Urothelium cell line (cell line): ENCODE data around the gene MRPS35.

Experiments used
- DNase-seq: peaks from one replicate; pipeline ENCODE4 v3.0.0; 2011; ENCODE audit warnings: low spot score, mixed read lengths
- FAIRE-seq: peaks from 2 replicates; lab custom pipeline; 2011; peaks lifted over from hg19 to GRCh38; lab: Jason Lieb, UNC

MRPS35 gene

DNA sequence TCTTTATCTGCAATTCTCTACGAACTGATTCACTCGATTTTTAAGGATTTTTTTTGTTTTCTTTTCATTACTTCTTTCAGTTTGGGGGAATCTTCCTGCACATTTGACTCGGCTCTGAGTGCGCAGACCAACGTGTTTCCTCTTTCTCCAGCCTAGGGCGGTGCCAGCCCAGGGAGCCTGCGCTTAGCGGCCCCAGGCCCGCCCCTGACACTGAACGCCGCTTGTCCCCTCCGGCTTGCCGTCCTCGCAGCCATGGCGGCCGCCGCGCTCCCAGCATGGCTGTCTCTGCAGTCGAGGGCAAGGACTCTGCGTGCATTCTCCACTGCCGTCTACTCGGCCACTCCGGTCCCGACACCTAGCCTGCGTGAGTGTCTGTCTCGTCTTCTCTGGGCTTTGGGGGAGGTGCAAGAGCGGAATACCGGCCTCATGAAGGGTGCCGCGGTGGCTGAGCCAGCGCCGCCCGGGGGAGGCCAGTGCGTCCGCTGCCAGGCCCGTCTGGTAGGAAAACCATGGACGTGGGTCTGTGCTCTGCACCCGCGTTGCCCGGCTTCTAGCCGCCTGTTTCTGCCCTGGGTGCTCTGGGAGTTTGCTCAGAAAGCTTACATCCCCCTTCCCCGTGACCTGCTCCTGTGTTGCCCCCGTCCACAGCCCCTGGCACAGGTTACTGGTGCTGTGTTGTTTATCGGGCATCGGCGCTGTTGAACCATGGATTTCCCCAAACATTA lies at the start of gene MRPS35:
Gene MRPS35 (plus strand): TSS at position 241 of the 725 bp plus-strand sequence. CDS start 12 bp downstream, at position 253.
- DNase-seq (peak; percentile 89), FAIRE-seq (peak; percentile 32)

DNA sequence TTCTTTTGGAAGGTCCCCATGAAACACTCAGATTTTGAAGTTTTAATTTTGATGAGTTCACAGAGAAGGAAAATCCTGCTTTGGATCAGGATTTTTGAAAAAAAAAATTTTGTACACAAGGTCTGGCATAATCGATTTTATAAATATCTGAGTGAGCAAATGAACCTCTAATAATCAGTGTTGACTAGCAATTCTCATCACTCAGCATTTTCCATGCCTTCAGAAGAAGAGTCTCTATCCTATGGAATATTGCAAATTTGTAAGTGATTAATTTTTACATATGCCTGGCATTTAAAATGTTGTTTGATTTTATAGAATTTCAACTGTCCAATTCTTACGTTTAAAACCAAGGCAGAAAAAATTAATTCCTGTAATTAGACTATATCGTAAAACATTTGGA lies 44.9 kb upstream of the MRPS35 start:
- DNase-seq (no peak), FAIRE-seq (no peak)

DNA sequence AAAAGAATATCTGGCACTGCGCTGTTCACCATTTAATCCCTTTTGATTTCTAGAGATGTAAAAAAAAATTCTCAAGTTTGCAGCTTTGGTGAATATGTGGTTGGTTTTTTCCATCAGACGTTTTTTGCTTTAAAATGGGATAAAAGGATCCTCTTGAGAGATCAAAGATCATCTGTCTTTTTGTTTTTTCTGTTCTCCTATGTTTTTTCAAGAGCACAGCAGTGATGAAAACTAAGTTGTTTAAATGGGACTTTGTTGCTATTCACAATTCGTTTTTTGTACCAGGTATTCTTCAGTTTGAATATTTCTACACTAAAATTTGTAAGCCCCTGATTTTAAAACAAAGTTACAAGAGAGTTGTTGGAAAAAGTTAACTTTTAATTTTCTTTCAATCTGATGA lies 44.1 kb upstream of the MRPS35 start:
- DNase-seq (no peak), FAIRE-seq (no peak)

DNA sequence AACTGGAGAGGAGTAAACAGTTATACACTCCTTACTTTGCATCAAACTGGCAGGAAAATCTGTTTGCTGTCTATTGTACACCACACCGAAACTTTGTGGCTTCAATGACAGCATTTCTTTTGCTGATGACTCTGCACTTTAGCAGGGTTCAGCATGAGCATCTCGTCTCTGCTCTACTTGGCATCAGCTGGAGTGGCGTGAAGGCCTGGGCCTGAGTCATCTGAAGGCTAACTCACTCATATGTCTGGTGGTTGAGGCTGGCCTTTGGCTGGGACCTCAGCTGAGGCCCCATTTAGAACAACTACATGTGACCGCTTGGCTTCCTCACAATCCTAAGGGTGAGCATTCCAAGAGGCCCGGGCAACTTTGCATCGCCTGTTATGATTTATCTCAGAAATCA lies 43.1 kb upstream of the MRPS35 start:
- DNase-seq (no peak), FAIRE-seq (no peak)

DNA sequence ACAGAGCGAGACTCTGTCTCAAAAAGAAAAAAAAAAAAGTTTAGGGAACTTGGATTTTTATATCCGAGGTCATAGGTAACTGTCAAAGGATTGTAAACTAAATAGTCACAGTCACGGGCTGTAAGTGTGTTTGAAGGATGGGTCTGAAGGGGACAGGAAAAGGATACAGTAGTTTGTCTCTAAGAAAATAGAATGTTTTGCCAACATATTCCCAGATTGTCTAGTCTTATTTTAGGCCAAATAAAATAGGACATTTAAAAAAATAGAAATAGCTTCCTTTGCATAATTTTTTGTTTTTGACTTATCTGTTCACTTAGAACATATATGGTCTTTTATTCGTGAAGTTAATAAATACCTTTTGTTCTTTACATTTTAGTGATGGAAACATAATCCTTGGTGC lies 38.6 kb upstream of the MRPS35 start:
- no peak for DNase-seq
- FAIRE-seq: no peak

DNA sequence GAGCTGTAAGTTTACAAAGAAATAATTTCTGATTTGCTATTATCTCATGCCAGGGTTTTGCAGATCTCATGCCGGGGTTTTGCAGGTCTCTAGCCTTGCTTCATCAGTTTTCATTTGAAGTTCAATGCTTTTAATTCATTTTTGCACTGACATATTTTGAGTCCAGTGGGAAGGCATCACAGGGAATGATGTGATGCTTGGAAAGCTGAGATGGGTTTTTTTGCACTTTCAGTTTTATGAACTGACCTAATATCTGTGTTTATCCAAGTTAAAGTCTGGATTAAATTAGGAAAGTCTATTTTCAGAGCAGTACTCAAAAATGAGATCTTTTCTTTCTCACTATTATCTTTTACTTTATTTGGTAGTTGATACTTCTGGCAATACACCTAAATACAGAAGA lies 38.0 kb upstream of the MRPS35 start:
- no peak for FAIRE-seq

DNA sequence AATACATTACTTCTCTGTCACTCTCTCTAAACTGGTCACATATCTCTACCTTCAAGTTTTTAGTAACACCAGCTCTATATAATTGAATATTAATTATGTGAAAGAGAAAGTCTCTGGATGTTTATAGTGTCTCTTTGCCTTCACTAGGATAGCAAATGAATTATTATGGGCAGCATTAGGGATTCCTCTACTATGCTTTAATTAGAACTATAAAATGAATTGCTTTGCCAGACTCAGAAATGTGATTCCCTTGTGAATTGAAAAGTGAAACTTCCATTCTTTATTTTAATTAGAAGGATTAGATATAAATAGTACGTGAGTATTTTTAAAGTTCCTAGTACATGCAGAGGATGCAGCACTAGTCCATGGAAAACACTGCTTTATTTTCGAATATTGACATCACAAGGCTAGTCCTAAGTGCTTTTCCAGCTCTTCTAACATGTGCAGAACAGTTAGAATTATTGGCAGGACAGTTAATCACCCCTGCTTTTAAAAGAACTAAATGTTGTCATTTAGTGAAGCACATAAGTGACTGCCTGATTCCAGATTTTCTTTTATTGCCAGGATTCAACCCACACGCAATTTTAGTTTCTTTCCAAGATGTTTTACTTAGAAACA lies 37.4 kb upstream of the MRPS35 start:
- DNase-seq (no peak), FAIRE-seq (no peak)

More for the DNA sequence above, 38.0 kb upstream of the MRPS35 start:
- DNase-seq: no peak

DNA sequence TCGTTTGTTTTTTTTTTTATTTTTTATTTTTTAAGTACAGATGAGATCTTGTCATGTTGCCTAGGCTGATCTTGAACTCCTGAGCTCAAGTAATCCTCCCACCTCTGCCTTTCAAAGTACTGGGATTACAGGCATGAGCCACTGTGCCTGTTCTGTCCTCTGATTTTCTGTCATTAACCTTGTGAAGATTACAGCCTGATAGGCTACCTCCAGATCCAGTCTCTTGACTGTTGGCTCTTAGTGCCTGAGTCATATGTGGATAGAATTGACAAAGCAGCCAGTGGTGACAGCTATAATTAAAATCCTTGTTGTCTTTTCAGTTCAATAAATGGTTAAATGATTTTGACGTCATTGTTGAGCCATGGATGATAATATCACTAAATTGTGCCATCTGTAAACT lies 35.6 kb upstream of the MRPS35 start:
- DNase-seq: no peak
- no peak for FAIRE-seq

DNA sequence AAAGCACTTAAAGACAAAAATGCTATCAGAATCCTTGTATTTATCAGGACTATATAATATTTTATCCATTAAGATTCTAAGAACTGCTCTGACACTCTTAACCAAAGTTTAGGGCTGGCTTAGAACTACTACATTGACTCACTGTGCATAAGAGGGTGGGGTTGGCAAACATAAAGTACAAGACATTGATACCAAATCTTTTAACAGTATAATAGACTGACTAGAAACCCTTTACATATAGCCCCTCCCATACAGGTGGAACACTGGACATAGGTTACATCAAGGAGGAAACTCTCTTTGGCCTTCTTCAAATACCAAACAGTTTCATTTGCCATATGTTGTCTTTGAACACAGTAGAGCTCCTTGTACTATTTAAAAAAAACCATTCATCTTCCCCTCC lies 30.0 kb upstream of the MRPS35 start:
- DNase-seq: no peak
- no peak for FAIRE-seq

DNA sequence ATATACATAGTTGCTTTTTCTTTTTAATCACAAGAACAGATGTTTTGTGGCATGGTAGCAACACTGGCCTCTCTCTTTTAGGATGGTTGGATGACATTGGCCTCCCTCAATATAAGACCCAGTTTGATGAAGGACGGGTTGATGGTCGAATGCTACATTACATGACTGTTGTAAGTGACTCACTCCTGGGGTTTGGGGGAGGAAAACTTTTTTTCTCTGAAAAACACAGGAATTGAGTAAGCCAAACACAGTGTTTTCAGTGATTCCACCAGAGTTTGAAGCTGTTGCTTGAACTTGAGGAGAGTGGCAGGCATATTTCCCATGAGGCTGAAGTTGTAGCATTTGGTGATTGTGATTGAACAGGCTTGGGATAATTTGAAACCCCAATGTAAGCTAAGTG lies 28.1 kb upstream of the MRPS35 start:
- DNase-seq (no peak), FAIRE-seq (no peak)

DNA sequence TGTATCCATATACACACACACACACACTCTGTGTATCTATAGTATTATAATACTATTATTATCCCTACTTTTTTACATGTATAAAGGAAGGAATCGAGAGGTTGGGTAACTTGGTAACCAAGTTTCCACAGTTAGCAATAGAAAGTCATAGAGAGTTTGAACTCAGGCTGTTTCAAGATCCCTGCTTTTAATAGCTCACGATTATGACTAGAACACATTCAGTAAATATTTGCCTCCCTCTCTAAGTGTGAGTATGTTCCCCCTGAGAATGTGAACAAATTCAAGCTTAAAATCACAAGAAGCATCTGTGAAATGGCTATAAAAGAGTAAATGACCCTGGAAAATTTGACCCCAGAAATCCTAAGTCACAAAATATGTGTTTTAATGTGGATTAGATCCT lies 25.4 kb upstream of the MRPS35 start:
- DNase-seq (no peak), FAIRE-seq (no peak)

DNA sequence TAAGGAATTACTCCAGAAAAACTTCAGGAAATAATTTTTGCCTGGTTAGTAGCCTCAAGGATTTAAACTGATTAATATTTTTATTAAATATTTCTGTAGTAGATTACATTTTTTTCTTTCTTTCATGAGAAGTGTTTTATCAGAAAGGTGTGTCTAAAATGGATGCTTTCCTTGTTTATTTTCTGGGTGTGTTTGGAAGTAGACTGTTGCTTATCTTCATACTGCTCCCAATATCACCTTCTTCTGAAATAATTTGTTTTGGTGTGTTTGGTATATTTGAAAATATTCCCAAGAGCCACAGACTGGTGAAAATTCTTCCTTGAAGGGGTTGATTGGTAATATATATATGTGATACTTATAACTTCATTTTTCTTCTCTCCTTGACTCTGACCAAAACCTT lies 24.5 kb upstream of the MRPS35 start:
- no peak for DNase-seq
- no peak for FAIRE-seq

DNA sequence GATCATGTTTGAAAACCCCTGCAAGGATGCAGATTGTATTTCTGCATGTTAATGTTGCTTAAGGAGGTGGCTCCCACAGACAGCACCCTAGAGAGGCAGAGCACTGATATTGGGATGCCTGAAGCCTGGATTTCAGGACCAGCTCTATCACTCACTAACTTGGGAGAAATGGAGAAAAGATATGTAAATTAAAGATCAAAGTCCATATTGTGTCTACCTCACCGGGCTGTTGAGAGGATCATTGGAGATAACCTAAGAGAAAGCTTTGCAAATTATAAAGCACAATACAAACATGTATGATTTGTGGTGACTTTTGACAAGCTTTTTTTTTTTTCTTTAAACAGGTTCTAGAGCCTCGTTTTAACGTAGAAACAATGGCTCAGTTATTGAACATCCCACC lies 22.0 kb upstream of the MRPS35 start:
- FAIRE-seq: no peak
- no peak for DNase-seq

DNA sequence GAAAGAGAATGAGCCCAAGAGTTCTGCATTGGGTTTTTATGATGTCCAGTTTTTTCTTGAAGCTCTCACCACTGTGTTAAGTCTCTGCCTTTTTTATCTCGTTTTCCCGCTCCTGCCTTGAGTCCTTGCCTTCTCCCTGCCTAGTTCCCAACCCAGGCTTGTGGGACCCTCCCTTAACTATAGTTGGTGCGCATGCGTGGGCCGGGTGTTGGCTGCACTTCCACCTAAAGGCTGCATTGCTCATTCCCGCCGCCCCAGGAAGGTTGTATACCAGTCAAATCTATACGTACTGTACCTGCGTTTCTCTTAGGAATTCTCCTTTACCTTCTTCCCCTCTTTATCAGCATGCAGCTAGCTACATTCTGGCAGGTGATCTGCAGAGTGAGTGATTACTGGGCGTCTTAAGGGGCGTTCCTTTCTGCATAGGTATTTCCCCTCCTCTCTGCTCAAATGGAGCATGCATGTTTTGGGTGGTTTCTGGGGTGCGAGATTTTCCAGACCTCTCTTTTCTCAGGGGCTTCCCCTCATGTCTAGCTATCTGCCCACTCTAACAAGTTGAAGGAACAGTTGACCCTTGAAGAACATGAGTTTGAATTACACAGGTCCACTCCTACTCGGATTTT lies 21.0 kb upstream of the MRPS35 start:
- no peak for DNase-seq
- FAIRE-seq: no peak

DNA sequence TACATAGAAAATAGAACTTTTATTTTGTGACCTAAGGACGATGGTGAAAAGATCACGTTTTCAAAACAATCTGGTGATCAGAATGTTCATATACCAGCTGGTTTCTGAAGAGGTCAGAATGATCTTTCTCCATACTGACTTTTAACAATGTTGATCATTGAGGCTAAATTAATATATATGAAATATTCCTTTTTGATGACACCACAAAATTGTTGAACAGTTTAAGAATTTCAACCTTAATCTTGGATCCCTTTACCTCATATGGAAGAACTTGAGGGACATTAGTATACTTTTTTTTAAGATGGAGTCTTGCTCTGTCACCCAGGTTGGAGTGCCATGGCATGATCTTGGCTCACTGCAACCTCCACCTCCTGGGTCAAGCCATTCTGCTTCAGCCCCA lies 17.2 kb upstream of the MRPS35 start:
- FAIRE-seq (no peak), DNase-seq (no peak)

DNA sequence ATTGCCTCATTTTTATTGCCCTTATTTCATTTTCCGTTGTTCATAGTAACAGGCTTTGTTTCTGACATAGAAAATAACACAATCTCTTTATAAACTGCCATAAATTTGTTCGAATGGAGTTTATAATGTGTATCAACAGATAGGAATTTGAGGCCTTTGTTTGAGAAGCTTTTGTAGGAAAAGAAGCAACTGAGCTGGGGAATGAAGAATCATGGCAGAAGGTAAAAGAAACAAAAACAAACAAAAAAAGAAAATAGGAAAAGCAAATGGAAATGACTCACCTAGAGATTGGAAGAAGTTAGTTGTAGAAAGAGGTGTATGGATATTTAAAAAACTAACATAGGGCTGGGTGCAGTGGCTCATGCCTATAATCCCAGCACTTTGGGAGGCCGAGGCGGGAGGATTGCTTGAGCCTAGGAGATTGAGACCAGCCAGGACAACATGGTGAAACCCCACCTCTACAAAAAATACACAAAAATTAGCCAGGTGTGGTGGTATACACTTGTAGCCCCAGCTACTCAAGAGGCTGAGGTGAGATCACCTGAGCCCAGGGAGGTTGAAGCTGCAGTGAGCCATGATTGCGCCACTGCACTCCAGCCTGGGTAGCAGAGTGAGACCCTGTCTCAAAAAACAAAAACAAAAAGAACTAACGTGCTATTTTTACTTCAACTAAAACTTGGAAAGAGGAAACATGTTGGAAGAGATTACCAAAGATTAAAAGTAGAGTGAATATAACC lies 14.9 kb upstream of the MRPS35 start:
- no peak for FAIRE-seq
- no peak for DNase-seq

DNA sequence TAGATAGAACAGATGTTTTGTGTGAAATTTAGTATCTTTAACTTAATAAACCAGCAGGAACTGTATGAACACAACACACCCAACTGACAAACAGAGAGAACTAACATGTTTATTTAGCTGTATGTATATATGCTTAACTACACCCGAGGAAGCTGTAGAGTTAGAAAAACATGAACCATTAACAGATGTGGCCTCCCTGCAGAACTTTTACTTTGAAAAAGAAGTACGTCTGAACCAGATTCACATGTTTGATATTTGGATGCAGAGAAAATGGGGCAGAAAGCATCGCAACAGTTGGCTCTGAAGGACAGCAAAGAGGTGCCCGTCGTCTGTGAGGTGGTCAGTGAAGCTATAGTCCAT lies 14.4 kb upstream of the MRPS35 start, which contains the start of gene REP15:
Gene REP15 (plus strand): TSS at position 155 of the 360 bp plus-strand sequence. CDS start 116 bp downstream, at position 271.
- FAIRE-seq: no peak
- DNase-seq: no peak

DNA sequence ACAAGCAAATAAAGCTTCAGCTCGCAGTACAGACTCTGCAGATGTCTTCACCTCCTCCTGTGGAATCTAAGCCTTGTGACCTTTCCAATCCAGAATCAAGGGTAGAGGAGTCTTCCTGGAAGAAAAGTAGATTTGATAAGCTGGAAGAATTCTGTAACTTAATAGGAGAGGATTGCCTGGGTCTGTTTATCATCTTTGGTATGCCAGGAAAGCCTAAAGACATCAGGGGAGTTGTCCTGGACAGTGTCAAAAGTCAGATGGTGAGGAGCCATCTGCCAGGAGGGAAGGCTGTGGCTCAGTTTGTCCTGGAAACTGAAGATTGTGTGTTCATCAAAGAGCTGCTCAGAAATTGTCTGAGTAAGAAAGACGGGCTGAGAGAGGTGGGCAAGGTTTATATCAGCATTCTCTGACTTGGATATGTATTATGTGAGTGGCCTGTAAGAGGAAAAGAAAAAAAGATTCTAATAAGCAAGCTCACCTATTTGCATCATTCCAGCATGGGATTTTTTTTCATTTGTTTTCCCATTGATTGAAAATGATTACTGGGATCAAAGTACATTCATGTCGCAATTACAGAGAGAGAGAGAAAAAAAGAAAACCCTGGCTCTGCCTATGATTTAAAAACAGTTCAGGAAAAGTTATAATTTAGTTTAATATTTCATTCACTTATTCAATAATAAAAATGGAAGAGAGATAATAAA lies 13.6 kb upstream of the MRPS35 start:
- DNase-seq (no peak), FAIRE-seq (no peak)

DNA sequence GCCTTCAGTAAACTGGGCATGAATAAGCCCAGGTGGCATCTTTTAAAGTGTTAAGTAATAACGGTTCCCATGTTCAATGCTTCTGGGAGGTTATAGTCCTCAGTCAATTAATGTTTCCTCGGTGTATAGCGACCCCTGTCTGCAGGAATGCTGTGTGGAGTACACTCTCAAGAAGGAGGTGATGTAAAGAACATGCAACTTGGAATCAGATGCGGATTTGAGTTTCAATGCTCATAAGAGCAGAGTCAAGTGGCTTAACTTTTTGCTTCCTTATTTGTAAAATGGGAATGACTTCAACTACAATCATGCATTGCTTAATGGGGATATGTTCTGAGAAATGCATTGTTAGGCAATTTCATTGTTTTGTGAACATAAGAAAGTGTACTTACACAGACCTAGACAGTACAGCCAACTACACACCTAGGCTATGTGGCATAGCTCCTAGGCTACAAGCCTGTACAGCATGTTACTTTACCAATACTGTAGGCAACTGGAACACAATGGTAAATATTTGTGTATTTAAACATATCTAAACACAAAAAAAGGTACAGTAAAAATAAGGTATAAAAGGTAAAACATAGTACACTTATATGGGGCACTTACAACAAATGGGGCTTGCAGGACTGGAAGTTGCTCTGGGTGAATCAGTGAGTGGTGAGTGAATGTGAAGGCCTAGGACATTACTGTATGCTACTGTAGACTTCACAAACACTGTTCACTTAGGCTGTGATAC lies 6.7 kb upstream of the MRPS35 start:
- FAIRE-seq (no peak), DNase-seq (peak; percentile 66)

DNA sequence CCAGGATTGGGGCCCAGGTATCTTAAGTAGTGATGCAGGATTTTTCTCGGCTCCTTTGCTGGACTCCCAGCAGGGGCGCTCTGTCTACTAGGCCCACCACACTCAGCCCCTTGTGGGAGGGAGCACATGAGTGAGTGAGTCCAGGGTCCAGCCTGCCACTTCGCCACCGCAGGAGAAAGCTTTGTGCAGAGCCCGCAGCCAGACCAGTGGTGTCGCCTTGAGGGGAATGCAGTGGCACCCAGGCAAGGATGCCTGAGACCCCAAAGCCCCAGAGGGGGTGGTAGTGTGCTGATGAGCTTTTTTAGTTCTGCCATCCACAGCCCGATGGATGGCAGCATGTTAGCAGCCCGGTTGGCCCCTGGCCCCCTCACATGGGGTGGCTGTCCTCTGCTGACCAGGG lies 5.4 kb upstream of the MRPS35 start:
- FAIRE-seq (no peak), DNase-seq (no peak)
